Measurements from ENCODE around the gene CCDC167.
A peak's percentile ranks its signal among the peaks of the same experiment; 100 is the strongest.

The CCDC167 gene

DNA sequence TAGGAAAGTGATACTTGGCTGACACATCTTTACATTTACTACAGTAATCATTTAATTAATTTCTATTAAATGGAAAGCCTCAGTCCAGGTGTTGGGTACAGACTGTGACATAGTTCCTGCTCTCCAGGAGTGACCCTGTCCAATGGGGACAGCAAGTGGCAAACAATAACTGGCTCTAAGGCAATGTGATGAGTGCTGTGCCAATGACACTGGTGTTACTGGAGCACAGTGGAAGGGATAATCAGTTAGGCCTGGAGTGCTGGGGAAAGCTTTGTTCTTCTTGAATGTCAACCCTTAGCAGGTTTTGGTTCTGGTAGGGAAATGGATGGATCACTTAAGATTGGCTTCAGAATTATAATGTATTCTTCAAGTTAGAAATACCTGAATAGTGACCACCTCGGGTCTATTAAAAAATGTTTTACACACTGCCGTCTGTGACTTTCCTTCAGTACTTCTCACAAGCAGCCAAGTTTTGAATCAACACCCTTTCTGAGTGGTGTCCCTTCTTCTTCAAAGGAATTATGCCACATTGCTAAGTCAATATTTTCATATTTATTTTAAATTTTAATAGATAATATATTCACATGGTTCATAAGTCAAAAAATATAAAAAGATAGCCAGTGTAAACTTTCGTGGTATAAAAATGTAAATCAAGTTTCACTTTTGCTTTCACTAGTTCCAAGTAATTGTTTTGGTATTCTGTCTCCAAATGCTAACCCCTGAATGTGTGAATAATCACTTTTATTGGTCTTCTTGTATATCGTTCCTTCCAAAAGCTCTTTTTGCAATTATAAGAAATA lies 57.1 kb downstream of the CCDC167 start:
- no peak for DNase-seq (ENCODE audit: extremely low spot score, insufficient read length, low read depth)

GRCh38 chr6:37441651-37442050 lies 58.0 kb downstream of the CCDC167 start:
- FAIRE-seq: no peak
- no peak for DNase-seq (ENCODE audit: extremely low spot score, insufficient read length, low read depth)

More for the DNA sequence above, 57.1 kb downstream of the CCDC167 start:
- no peak for FAIRE-seq

- DNase-seq (ENCODE audit: extremely low spot score, insufficient read length, low read depth): no peak
- FAIRE-seq: no peak
Observed at GRCh38 chr6:37438930-37439329, 60.8 kb downstream of the CCDC167 start.

- DNase-seq (ENCODE audit: extremely low spot score, insufficient read length, low read depth): no peak
- no peak for FAIRE-seq
Observed at GRCh38 chr6:37435816-37436215, 63.9 kb downstream of the CCDC167 start.

GRCh38 chr6:37435373-37435772 lies 64.3 kb downstream of the CCDC167 start:
- FAIRE-seq: no peak
- DNase-seq (ENCODE audit: extremely low spot score, insufficient read length, low read depth): no peak

DNA sequence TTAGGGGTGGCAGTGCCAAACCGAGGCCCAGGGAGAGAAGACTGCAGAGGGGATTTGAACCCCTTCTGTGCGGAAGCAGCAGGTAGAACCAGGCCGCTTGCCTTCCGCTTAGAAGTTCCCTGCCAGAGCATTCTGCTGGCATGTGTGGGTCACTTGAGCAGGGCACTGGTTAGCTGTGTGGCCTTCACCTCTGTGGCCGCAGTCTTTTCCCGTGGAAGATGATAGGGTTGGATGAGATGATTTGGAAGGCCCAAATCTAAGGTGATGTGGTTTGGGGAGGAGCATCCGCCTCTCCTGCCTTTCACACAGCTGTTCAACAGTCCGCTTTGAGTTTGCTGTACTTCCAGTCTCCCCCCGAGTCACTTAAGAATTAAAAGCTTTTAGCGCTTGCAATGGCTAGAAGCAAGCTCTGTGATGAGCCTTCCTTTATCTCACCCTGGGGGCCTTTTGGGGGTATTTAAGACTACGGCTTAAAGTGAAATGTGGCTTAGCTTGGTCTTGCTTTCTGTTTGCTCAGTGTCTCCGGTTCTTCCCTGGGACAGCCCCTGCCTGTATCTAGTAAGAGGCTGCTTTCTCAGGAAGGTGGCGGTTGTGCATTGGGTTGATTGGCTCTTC lies 65.9 kb downstream of the CCDC167 start:
- DNase-seq (ENCODE audit: extremely low spot score, insufficient read length, low read depth): no peak
- peak; percentile 47 for FAIRE-seq

Data from GM18507 (cell line).